Measurements from ENCODE around the gene HNF4A.

DNA sequence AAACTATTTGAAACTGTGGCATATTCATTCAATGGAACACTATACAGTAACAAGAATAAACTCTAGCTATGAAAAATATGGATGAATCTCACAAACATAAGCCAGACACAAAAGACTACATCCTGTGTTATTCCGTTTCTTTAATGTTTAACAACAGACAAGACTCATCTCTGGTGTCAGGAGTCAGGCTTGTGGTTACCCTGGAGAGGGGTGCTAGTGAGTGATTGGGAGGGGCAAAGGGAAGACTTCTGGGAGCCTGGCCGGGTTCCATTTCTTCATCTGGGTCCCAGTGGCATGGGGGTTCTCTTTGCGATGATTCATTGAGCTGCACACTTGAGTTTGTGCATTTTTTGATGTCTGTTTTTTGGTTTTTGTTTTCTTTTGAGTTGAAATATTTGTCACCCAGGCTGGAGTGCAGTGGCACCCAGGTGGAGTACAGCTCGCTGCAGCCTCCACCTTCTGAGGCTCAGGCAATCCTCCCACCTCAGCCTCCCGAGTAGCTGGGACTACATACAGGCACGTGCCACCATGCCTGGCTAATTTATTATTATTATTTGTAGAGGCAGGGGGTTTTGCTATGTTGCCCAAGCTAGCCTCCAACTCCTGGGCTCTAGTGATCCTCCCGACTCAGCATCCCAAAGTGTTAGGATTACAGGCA is 98.9 kb downstream of the HNF4A start:
- TF ChIP-seq CTCF (IDR thresholded peaks at IDR 0.05) = no peak
- TF ChIP-seq POLR2A (IDR thresholded peaks at IDR 0.05) = no peak

Measured in thyroid gland (tissue), 4 donors.